GM23248 (cell line): Measurements from ENCODE around the gene SNX13. TPM values are rescaled to one million over a fixed set of nuclear protein-coding genes. Genes with fewer than 3 reads are reported as not detected.

Experiments used
- DNase-seq: peaks from one replicate; pipeline ENCODE4 v3.0.0-alpha.2; 2015
- H2AFZ ChIP-seq: fragments of 200-600 bp; sonication (generic); 2 replicates; pipeline ENCODE4 v1.6.1; 2016; ENCODE audit warnings: antibody characterized with exemption
- H3F3A ChIP-seq: fragments of 200-600 bp; sonication (generic); 2 replicates; pipeline ENCODE4 v1.6.1; 2016; ENCODE audit warnings: mild to moderate bottlenecking, antibody characterized with exemption, mixed run types; ENCODE audit not compliant: insufficient read depth
- H3K27ac ChIP-seq: fragments of 200-600 bp; sonication (generic); 2 replicates; pipeline ENCODE4 v1.5.1; 2016; ENCODE audit warnings: mild to moderate bottlenecking
- H3K27me3 ChIP-seq: fragments of 200-600 bp; sonication (generic); replicated peaks from 2 replicates; pipeline ENCODE4 v1.6.1; 2016; ENCODE audit warnings: mild to moderate bottlenecking; ENCODE audit not compliant: insufficient read depth
- H3K36me3 ChIP-seq: fragments of 200-600 bp; sonication (generic); 2 replicates; pipeline ENCODE4 v1.6.1; 2016; ENCODE audit warnings: low read depth, mild to moderate bottlenecking
- H3K4me1 ChIP-seq: fragments of 200-600 bp; sonication (generic); 2 replicates; pipeline ENCODE4 v1.6.1; 2016; ENCODE audit warnings: mild to moderate bottlenecking; ENCODE audit not compliant: insufficient read depth
- H3K4me2 ChIP-seq: fragments of 200-600 bp; sonication (generic); one replicate; pipeline ENCODE4 v1.6.1; 2016; ENCODE audit warnings: mild to moderate bottlenecking; ENCODE audit not compliant: unreplicated experiment
- H3K4me3 ChIP-seq: fragments of 200-600 bp; sonication (generic); 2 replicates; pipeline ENCODE4 v1.5.1; 2016; ENCODE audit warnings: mild to moderate bottlenecking
- H3K79me2 ChIP-seq: fragments of 200-600 bp; sonication (generic); 2 replicates; pipeline ENCODE4 v1.6.1; 2016; ENCODE audit warnings: mild to moderate bottlenecking; ENCODE audit not compliant: insufficient read depth
- H3K9ac ChIP-seq: fragments of 200-600 bp; sonication (generic); 2 replicates; pipeline ENCODE4 v1.6.1; 2016; ENCODE audit warnings: mild to moderate bottlenecking
- H3K9me2 ChIP-seq: fragments of 200-600 bp; sonication (generic); 2 replicates; pipeline ENCODE4 v1.6.1; 2016; ENCODE audit warnings: mixed run types, mild to moderate bottlenecking, moderate library complexity; ENCODE audit not compliant: insufficient read depth
- H3K9me3 ChIP-seq: fragments of 200-600 bp; sonication (generic); one replicate; pipeline ENCODE4 v1.6.1; 2017; ENCODE audit warnings: low read depth
- H4K20me1 ChIP-seq: fragments of 200-600 bp; sonication (generic); 2 replicates; pipeline ENCODE4 v1.6.0; 2016; ENCODE audit not compliant: insufficient read depth
- EZH2 ChIP-seq: fragments of 200-600 bp; sonication (generic); IDR thresholded peaks from 2 replicates; pipeline ENCODE4 v1.6.1; 2018; ENCODE audit warnings: antibody characterized with exemption, mild to moderate bottlenecking; ENCODE audit not compliant: insufficient read depth, poor library complexity, severe bottlenecking
- EZH2phosphoT487 ChIP-seq: fragments of 200-600 bp; sonication (generic); IDR thresholded peaks from 2 replicates; pipeline ENCODE4 v1.6.1; 2018; ENCODE audit warnings: antibody characterized with exemption, moderate library complexity, mild to moderate bottlenecking, low read depth; ENCODE audit not compliant: insufficient read depth
- WGBS, 2 experiments: methylation state at CpG; one replicate each; pipeline ENCODE4 v1.1.6; 2015 to 2017; ENCODE audit warnings: low lambda C conversion rate in 2 of 2, low coverage in 1 of 2; ENCODE audit errors: missing lambda C conversion rate in 2 of 2; 5-methylcytosine and 5-hydroxymethylcytosine counted together
- in situ Hi-C: fragments of 300-500 bp; cut with MboI; formaldehyde crosslinking; loops from 2 replicates; pipeline ENCODE4 v1.15.0; 2020
- polyA plus RNA-seq: library from polyadenylated mRNA; unstranded; fragments of >200 nt; fragmentation: Nextera tagmentation; extraction: Ambion mirVana; gene quantifications from 2 replicates; pipeline ENCODE4 v1.2.1, GENCODE V29; 2016
- total RNA-seq: library from RNA; depleted of rRNA; stranded (reverse); fragments of >200 nt; shearing (Covaris generic); gene quantifications from 2 replicates; pipeline ENCODE4 v1.2.3, GENCODE V29; 2014

The SNX13 gene
- total and polyA plus RNA-seq, 2 experiments from 2014 or later, result 21.8 to 34.2 TPM

DNA sequence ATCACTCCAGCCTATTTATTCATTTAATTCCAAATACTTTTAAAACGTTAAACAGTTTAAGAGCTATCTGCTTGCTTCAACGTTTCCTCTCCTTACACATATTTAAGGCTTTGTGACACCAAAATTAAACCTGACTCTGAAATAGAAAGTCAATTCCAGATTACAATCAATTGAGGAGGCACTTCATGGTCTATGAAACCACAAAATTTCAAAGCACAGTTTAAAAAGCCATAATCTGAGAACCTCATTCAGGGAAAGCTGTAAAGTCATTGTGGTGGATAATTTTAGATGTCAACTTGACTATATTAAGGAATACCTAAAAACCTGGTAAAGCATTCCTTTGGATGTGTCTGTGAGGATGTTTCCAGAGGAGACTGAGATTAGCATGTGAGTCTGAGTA lies 6.2 kb downstream of the SNX13 start:
- TF ChIP-seq EZH2phosphoT487, result no peak
- no peak for TF ChIP-seq EZH2
- in situ Hi-C loops, result no loop called here
- Histone ChIP-seq H3K9ac (no peak overlapping the region), H3K4me1 (peaks cover 19% of the 10 kb centered on the region), H3K9me3 (no peaks in the 10 kb centered on the region), H3K36me3 (no peaks in the 10 kb centered on the region), H3F3A (0 out of 2 replicates have a peak, but pooled peaks cover 3% of the 10 kb centered on the region), H3K9me2 (no peaks in the 10 kb centered on the region), H3K27me3 (no peaks in the 10 kb centered on the region), H3K4me3 (no peak overlapping the region), H4K20me1 (0 out of 2 replicates have a peak, but pooled peaks cover 16% of the 10 kb centered on the region), H3K27ac (no peak overlapping the region), H2AFZ (no peak overlapping the region), H3K79me2 (peaks cover 100% of the 10 kb centered on the region), H3K4me2 (no peak overlapping the region)
- 49 to 55% methylated on average over 2 of the region's 2 CpGs for WGBS, 2 experiments
- no peak for DNase-seq

DNA sequence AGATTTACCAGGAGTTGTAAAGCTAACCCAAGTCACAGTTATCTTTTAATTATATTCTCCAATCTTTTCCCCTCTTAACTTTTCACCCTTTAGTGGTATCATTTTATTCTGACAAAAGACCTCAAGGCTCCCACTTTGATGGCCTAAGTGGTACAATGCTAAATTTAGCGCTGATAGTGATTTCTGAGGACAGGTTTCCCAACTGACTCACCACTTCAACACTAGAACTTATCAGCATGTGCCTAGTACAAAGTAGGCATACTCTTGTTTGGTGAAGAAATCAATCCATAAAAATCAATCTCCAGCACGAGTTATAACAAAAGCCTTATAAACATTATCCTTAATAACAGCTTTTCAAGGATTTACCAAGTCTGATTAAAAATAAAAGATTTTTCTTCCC lies 7.5 kb downstream of the SNX13 start:
- no peak overlapping the region for H3K4me2 ChIP-seq

DNA sequence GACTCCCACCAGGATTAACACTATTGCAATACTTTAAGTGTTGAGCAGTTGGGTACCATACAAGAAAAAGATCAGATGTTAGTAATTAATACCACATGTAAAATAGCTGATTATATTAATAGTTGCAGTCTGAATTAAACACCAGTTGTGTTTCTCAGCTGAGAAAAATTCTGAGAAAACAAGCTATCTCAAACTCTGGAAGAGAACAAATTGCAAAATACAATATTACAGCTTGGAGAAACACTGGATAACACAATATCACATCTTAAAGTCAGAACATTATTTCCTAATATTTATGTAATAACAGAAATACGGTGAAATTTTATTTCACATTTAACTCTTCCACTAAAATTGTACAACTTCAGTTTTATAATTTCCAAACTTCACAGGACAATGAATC lies 9.2 kb downstream of the SNX13 start:
- in situ Hi-C loops, result no loop called here
- no peak for DNase-seq
- H3K4me3 ChIP-seq, result no peak overlapping the region
- H3K9ac ChIP-seq, result no peak overlapping the region
- H3K27ac ChIP-seq, result no peak overlapping the region
- H3K4me1 ChIP-seq, result no peaks in the 10 kb centered on the region
- no peaks in the 10 kb centered on the region for H3K9me3 ChIP-seq
- peaks cover 100% of the 10 kb centered on the region for H3K79me2 ChIP-seq
- TF ChIP-seq EZH2phosphoT487 (no peak), EZH2 (no peak)
- H2AFZ ChIP-seq, result no peak overlapping the region
- no peaks in the 10 kb centered on the region for H3K36me3 ChIP-seq
- no peak overlapping the region for H3K4me2 ChIP-seq
- H3F3A ChIP-seq, result no peaks in the 10 kb centered on the region
- 5 to 9% methylated on average over 1 of the region's 1 CpG for WGBS, 2 experiments
- H3K9me2 ChIP-seq, result no peaks in the 10 kb centered on the region
- peaks cover 20% of the 10 kb centered on the region for H4K20me1 ChIP-seq
- H3K27me3 ChIP-seq, result no peaks in the 10 kb centered on the region

More for the DNA sequence above, 7.5 kb downstream of the SNX13 start:
- no peak overlapping the region for H2AFZ ChIP-seq
- H4K20me1 ChIP-seq, result peaks cover 16% of the 10 kb centered on the region; the same call in 1 of the 2 replicates
- no peak overlapping the region for H3K27ac ChIP-seq
- DNase-seq, result no peak
- 96 to 100% methylated on average over 2 of the region's 2 CpGs for WGBS, 2 experiments
- H3K4me3 ChIP-seq, result no peak overlapping the region
- peaks cover 9% of the 10 kb centered on the region for H3K4me1 ChIP-seq
- no peaks in the 10 kb centered on the region for H3K9me2 ChIP-seq
- H3K79me2 ChIP-seq, result peaks cover 100% of the 10 kb centered on the region
- H3F3A ChIP-seq, result no peaks in the 10 kb centered on the region
- no peak overlapping the region for H3K9ac ChIP-seq
- no peak for TF ChIP-seq EZH2phosphoT487
- no peak for TF ChIP-seq EZH2
- in situ Hi-C loops, result no loop called here
- no peaks in the 10 kb centered on the region for H3K9me3 ChIP-seq
- H3K36me3 ChIP-seq, result no peaks in the 10 kb centered on the region
- no peaks in the 10 kb centered on the region for H3K27me3 ChIP-seq

DNA sequence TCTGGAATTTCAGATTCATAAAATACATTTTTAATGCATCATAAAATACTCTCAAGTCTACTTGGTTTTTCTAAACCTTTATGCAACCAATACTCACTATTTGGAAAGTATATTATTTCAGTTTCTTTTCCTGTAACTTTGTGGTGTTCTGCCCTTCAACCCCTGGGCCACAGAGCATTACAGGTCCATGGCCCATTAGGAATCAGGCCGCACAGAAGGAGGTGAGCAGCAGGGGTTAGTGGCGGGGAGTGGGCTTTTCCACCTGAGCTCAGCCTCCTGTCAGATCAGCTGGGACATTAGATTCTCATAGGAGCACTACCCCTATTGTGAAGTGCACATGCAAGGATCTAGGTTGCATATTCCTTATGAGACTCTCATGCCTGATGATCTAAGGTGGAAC lies 9.7 kb downstream of the SNX13 start:
- Histone ChIP-seq H3K9me3 (no peaks in the 10 kb centered on the region), H3K79me2 (peaks cover 100% of the 10 kb centered on the region), H3K4me2 (no peak overlapping the region), H3K36me3 (no peaks in the 10 kb centered on the region), H3K27ac (no peak overlapping the region), H4K20me1 (peaks cover 20% of the 10 kb centered on the region), H3K4me1 (no peaks in the 10 kb centered on the region), H3K9me2 (no peaks in the 10 kb centered on the region), H2AFZ (no peak overlapping the region), H3K27me3 (no peaks in the 10 kb centered on the region), H3K9ac (no peak overlapping the region), H3F3A (no peaks in the 10 kb centered on the region), H3K4me3 (no peak overlapping the region)
- 92 to 100% methylated on average over 2 of the region's 2 CpGs for WGBS, 2 experiments
- no peak for DNase-seq
- in situ Hi-C loops, result no loop called here
- TF ChIP-seq EZH2, result no peak
- TF ChIP-seq EZH2phosphoT487, result no peak
